GM10266 (cell line): ENCODE results near the gene ASTE1.
"Not testable (repeated sequence)": the region's sequence is repeated elsewhere in the genome, so short reads cannot be mapped to it uniquely, and the experiment has no call there.

Experiments
- DNase-seq: peaks from one replicate; pipeline ENCODE4 v3.0.0; 2012; ENCODE audit errors: extremely low spot score
- TF ChIP-seq, protein P1 (sequence below): IDR thresholded peaks from 2 replicates; pipeline ENCODE4 v1.5.1; 2012; ENCODE audit warnings: mild to moderate bottlenecking, low read depth; ENCODE audit not compliant: control insufficient read depth, insufficient read depth; ENCODE audit errors: missing control alignments

ASTE1 gene

GRCh38 chr3:130990282-130990681, 36.3 kb downstream of the ASTE1 start:
- TF ChIP-seq, protein P1, sequence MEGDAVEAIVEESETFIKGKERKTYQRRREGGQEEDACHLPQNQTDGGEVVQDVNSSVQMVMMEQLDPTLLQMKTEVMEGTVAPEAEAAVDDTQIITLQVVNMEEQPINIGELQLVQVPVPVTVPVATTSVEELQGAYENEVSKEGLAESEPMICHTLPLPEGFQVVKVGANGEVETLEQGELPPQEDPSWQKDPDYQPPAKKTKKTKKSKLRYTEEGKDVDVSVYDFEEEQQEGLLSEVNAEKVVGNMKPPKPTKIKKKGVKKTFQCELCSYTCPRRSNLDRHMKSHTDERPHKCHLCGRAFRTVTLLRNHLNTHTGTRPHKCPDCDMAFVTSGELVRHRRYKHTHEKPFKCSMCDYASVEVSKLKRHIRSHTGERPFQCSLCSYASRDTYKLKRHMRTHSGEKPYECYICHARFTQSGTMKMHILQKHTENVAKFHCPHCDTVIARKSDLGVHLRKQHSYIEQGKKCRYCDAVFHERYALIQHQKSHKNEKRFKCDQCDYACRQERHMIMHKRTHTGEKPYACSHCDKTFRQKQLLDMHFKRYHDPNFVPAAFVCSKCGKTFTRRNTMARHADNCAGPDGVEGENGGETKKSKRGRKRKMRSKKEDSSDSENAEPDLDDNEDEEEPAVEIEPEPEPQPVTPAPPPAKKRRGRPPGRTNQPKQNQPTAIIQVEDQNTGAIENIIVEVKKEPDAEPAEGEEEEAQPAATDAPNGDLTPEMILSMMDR, result no peak
- DNase-seq, result no peak

DNA sequence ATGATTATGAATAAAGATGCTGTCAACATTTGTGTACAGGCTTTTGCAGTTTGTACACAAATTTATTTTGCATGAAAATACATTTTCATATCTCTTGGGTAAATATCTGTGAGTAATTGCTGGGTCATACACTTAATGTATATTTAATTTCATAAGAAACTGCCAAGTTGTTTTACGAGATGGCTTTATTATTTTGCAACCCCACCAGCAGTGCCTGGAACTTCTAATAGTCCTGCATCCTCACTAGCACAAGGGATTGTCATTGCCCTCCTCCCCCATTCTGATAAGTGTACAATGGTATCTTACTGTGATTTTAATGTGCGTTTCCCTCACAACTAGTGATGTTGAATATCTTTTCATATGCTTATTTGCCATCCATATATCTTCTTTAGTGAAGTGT, 45.2 kb downstream of the ASTE1 start:
- DNase-seq, result no peak
- TF ChIP-seq, protein P1, result no peak

GRCh38 chr3:130979117-130979516, 47.5 kb downstream of the ASTE1 start:
- no peak for DNase-seq
- TF ChIP-seq, protein P1, result no peak

- TF ChIP-seq, protein P1, result no peak
- DNase-seq, result no peak
These were observed 49.9 kb downstream of the ASTE1 start for GRCh38 chr3:130976706-130977105.

DNA sequence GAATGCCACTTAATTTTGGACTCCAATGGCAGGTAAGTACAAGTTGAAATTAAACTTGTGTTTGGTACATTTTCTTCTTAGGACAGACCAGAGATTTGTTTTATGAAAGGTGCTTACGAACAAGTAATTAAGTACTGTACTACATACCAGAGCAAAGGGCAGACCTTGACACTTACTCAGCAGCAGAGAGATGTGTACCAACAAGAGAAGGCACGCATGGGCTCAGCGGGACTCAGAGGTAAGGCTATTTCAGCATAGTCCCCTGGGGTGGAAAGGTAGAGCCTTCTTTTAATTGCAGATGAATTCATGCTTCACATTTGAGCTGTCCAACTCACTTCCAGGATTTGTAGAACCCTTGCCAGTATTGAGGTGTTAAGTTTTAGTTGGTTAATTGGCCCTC, 51.4 kb downstream of the ASTE1 start:
- DNase-seq, result no peak

GRCh38 chr3:130974201-130974600, 52.4 kb downstream of the ASTE1 start:
- TF ChIP-seq, protein P1, result no peak
- no peak for DNase-seq

More for the DNA sequence above, 51.4 kb downstream of the ASTE1 start:
- TF ChIP-seq, protein P1, result no peak

DNA sequence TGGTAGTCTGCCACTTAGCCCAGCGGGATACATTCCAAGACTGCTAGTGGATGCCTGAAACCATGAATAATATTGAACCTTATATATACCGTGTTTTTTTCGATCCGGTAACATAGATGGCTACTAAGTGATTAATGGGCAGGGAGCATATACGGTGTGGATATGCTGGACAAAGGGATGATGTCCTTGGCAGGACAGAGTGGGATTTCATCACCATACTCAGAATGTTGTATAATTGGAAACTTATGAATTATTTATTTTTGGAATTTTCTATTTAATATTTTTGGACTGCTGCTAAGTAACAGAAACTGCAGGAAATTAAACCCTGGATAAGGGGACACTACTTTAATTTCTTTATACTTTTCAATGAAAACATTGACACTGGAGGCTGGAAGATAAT, 53.2 kb downstream of the ASTE1 start:
- DNase-seq, result no peak
- TF ChIP-seq, protein P1, result no peak

- DNase-seq, result not testable (repeated sequence)
These were observed 54.0 kb downstream of the ASTE1 start for GRCh38 chr3:130972592-130972991.
